HL-60 (cell line): Measurements from ENCODE around the gene EPHB2.

Experiments used
- DNase-seq, 2 experiments: peaks; one replicate each; pipeline ENCODE4 v3.0.0-alpha.2; 2010 to 2020; ENCODE audit warnings: low read depth in 1 of 2, low spot score in 1 of 2
- H3K27ac ChIP-seq: fragments of 250-450 bp; sonication (Bioruptor Pico); replicated peaks from 2 replicates; pipeline ENCODE4 v1.5.1; 2020; ENCODE audit warnings: mild to moderate bottlenecking, moderate library complexity
- H3K27me3 ChIP-seq: fragments of 250-450 bp; sonication (Bioruptor Pico); 2 replicates; pipeline ENCODE4 v1.5.1; 2021; ENCODE audit warnings: mild to moderate bottlenecking, moderate library complexity; ENCODE audit not compliant: insufficient read depth, poor library complexity, severe bottlenecking
- H3K4me3 ChIP-seq: replicated peaks from 2 replicates; pipeline ENCODE4 v1.5.1; 2011; ENCODE audit warnings: mild to moderate bottlenecking, control low read depth, low read length; ENCODE audit not compliant: insufficient read depth
- CTCF ChIP-seq: IDR thresholded peaks from one replicate; pipeline ENCODE4 v1.5.1; 2011; ENCODE audit warnings: low read length, control low read depth, inconsistent platforms; ENCODE audit not compliant: insufficient read depth
- GABPA ChIP-seq: IDR thresholded peaks from 2 replicates; pipeline ENCODE4 v1.6.1; 2012; ENCODE audit warnings: low read depth
- POLR2AphosphoS5 ChIP-seq: IDR thresholded peaks from 2 replicates; pipeline ENCODE4 v1.6.1; 2012; ENCODE audit warnings: low read depth
- REST ChIP-seq: IDR thresholded peaks from 2 replicates; pipeline ENCODE4 v1.6.1; 2012; ENCODE audit warnings: low read depth; ENCODE audit not compliant: insufficient replicate concordance
- SPI1 ChIP-seq: IDR thresholded peaks from 2 replicates; pipeline ENCODE4 v1.6.1; 2012; ENCODE audit warnings: low read depth, mild to moderate bottlenecking, borderline replicate concordance

Gene EPHB2

GRCh38 chr1:22691031-22691753 lies 19.4 kb upstream of the EPHB2 start:
- TF ChIP-seq GABPA (no peak), SPI1 (no peak), REST (no peak), CTCF (no peak), POLR2AphosphoS5 (no peak)
- no peak for DNase-seq
- no peak overlapping the region for H3K27ac ChIP-seq
- peaks cover 2% of the 10 kb centered on the region for H3K27me3 ChIP-seq
- H3K4me3 ChIP-seq: no peak overlapping the region

GRCh38 chr1:22694172-22694571 lies 16.5 kb upstream of the EPHB2 start:
- no peak overlapping the region for H3K4me3 ChIP-seq
- H3K27ac ChIP-seq: no peak overlapping the region
- H3K27me3 ChIP-seq: peaks cover 2% of the 10 kb centered on the region
- no peak for DNase-seq
- no peak for TF ChIP-seq CTCF
- TF ChIP-seq REST: no peak
- no peak for TF ChIP-seq GABPA
- TF ChIP-seq SPI1: no peak
- no peak for TF ChIP-seq POLR2AphosphoS5

GRCh38 chr1:22696610-22697009 lies 14.0 kb upstream of the EPHB2 start:
- no peak overlapping the region for H3K4me3 ChIP-seq
- TF ChIP-seq CTCF (no peak), POLR2AphosphoS5 (no peak), GABPA (no peak)
- DNase-seq: no peak
- no peaks in the 10 kb centered on the region for H3K27me3 ChIP-seq
- H3K27ac ChIP-seq: no peak overlapping the region

GRCh38 chr1:22697980-22698379 lies 12.7 kb upstream of the EPHB2 start:
- H3K27me3 ChIP-seq: no peaks in the 10 kb centered on the region
- no peak overlapping the region for H3K27ac ChIP-seq
- DNase-seq: no peak
- no peak overlapping the region for H3K4me3 ChIP-seq
- TF ChIP-seq SPI1 (no peak), GABPA (no peak), REST (no peak), CTCF (no peak), POLR2AphosphoS5 (no peak)
